GM12878 (cell line): ENCODE data around the gene SNRPD2. TPM values are rescaled to one million over a fixed set of nuclear protein-coding genes. Genes with fewer than 3 reads are reported as not detected.

Experiments used
- ATAC-seq: fragments of 200-7000 bp; cut with Tn5 transposase; 3 replicates; pipeline ENCODE4 v1.9.1; 2020; ENCODE audit warnings: mild to moderate bottlenecking, moderate library complexity
- BruUV-seq: library from RNA; stranded (reverse); fragments of 400-500 nt; replicated peaks from 2 replicates; lab custom pipeline; 2021; lab: Mats Ljungman, UMichigan
- CTCF ChIA-PET: fragments of 300-600 bp; sonication (Branson Sonifier 250); formaldehyde crosslinking; extraction: SDS; loops from one replicate; lab custom pipeline; 2021; ENCODE audit warnings: inconsistent platforms; lab: Yijun Ruan, JAX
- POLR2A ChIA-PET: fragments of 350-600 bp; formaldehyde crosslinking; extraction: SDS; loops from one replicate; lab custom pipeline; 2021; ENCODE audit warnings: inconsistent platforms; lab: Charles Lee
- RAD21 ChIA-PET: fragments of 300-600 bp; sonication (Branson Sonifier 250); formaldehyde crosslinking; loops from one replicate; lab custom pipeline; 2023; ENCODE audit warnings: antibody characterized with exemption; ENCODE audit not compliant: unreplicated experiment; lab: Charles Lee
- SMC1A ChIA-PET: fragments of 300-600 bp; sonication (Branson Sonifier 250); formaldehyde crosslinking; loops from one replicate; lab custom pipeline; 2023; ENCODE audit not compliant: unreplicated experiment, uncharacterized antibody; lab: Charles Lee
- DNase-seq: peaks from one replicate; pipeline ENCODE4 v3.0.0-alpha.2; 2011; ENCODE audit warnings: low read depth, low spot score
- FAIRE-seq: peaks from 3 replicates; lab custom pipeline; 2011; peaks lifted over from hg19 to GRCh38; lab: Jason Lieb, UNC
- H2AFZ ChIP-seq: 2 replicates; pipeline ENCODE4 v1.6.0; 2011; ENCODE audit warnings: low read depth, low read length, control low read depth; ENCODE audit not compliant: control insufficient read depth
- H3K27ac ChIP-seq: 2 replicates; pipeline ENCODE4 v1.5.1; 2011; ENCODE audit warnings: control low read depth; ENCODE audit not compliant: control insufficient read depth, insufficient read depth
- H3K27me3 ChIP-seq, 2 experiments: replicated peaks in 1 of 2; 2 replicates each; pipeline versions ENCODE4 v1.6.0 to v1.6.1; 2011; ENCODE audit warnings: low read length in 1 of 2; ENCODE audit not compliant: control insufficient read depth in 2 of 2, insufficient read depth in 2 of 2
- H3K36me3 ChIP-seq, 2 experiments: 2 replicates each; pipeline ENCODE4 v1.5.1; 2011; ENCODE audit warnings: low read length in 1 of 2; ENCODE audit not compliant: control insufficient read depth in 2 of 2, insufficient read depth in 2 of 2
- H3K4me1 ChIP-seq: 2 replicates; pipeline ENCODE4 v1.6.1; 2011; ENCODE audit warnings: mild to moderate bottlenecking, low read length, moderate library complexity, mixed read lengths; ENCODE audit not compliant: control insufficient read depth, insufficient read depth
- H3K4me2 ChIP-seq: 2 replicates; pipeline ENCODE4 v1.6.0; 2011; ENCODE audit warnings: control low read depth; ENCODE audit not compliant: control insufficient read depth, insufficient read depth
- H3K4me3 ChIP-seq: fragments of 200-600 bp; sonication (generic); 2 replicates; pipeline ENCODE4 v1.5.1; 2016
- H3K79me2 ChIP-seq: 2 replicates; pipeline ENCODE4 v1.6.0; 2011; ENCODE audit warnings: low read length; ENCODE audit not compliant: control insufficient read depth, insufficient read depth
- H3K9ac ChIP-seq: 2 replicates; pipeline ENCODE4 v1.8.0; 2011; ENCODE audit warnings: low read length, control low read depth, mixed read lengths; ENCODE audit not compliant: control insufficient read depth, insufficient read depth
- H3K9me3 ChIP-seq: replicated peaks from 3 replicates; pipeline ENCODE4 v1.5.1; 2011; ENCODE audit warnings: mild to moderate bottlenecking, low read length; ENCODE audit not compliant: control insufficient read depth, insufficient read depth
- H4K20me1 ChIP-seq: 2 replicates; pipeline ENCODE4 v1.6.0; 2011; ENCODE audit not compliant: control insufficient read depth, insufficient read depth
- BCL11A ChIP-seq: IDR thresholded peaks from 2 replicates; pipeline ENCODE4 v1.6.1; 2011; ENCODE audit warnings: low read depth, low read length
- ETV6 ChIP-seq, 2 experiments: fragments of 450-650 bp in 1 of 2; IDR thresholded peaks in 1 of 2; conservative IDR thresholded peaks in 1 of 2; 2 replicates each; pipeline ENCODE4 v1.6.1; 2014; ENCODE audit warnings: antibody characterized with exemption in 1 of 2, borderline replicate concordance in 1 of 2, low read depth in 1 of 2, mild to moderate bottlenecking in 1 of 2, moderate library complexity in 1 of 2
- FOS ChIP-seq: IDR thresholded peaks from 3 replicates; pipeline ENCODE4 v1.6.1; 2011; ENCODE audit warnings: borderline replicate concordance; ENCODE audit not compliant: insufficient read length; ENCODE audit errors: extremely low read depth
- IRF4 ChIP-seq: IDR thresholded peaks from 2 replicates; pipeline ENCODE4 v1.6.1; 2011; ENCODE audit warnings: low read depth, low read length
- LARP7 ChIP-seq: fragments of 450-650 bp; IDR thresholded peaks from 2 replicates; pipeline ENCODE4 v1.6.1; 2017; ENCODE audit warnings: mild to moderate bottlenecking
- MYB ChIP-seq: fragments of 150-350 bp; IDR thresholded peaks from 2 replicates; pipeline ENCODE4 v1.6.1; 2014; ENCODE audit warnings: mild to moderate bottlenecking, low read depth, low read length, borderline replicate concordance
- NR2C2 ChIP-seq: IDR thresholded peaks from 2 replicates; pipeline ENCODE4 v1.6.1; 2011; ENCODE audit warnings: borderline replicate concordance, low read depth; ENCODE audit not compliant: control insufficient read depth, insufficient read length
- NR2F1 ChIP-seq: fragments of 450-650 bp; conservative IDR thresholded peaks from 2 replicates; pipeline ENCODE4 v1.6.1; 2017; ENCODE audit warnings: mild to moderate bottlenecking
- POU2F2 ChIP-seq: IDR thresholded peaks from 3 replicates; pipeline ENCODE4 v1.6.1; 2011; ENCODE audit warnings: low read depth, mild to moderate bottlenecking, low read length, borderline replicate concordance
- SMARCA5 ChIP-seq: fragments of 450-650 bp; IDR thresholded peaks from 2 replicates; pipeline ENCODE4 v1.6.1; 2017; ENCODE audit warnings: mild to moderate bottlenecking
- SREBF2 ChIP-seq: IDR thresholded peaks from 2 replicates; pipeline ENCODE4 v1.6.1; 2012; ENCODE audit warnings: mild to moderate bottlenecking, low read length
- SRF ChIP-seq, 2 experiments: IDR thresholded peaks; 2 replicates each; pipeline ENCODE4 v1.6.1; 2011; ENCODE audit warnings: low read depth in 2 of 2, low read length in 2 of 2, mild to moderate bottlenecking in 1 of 2, moderate library complexity in 1 of 2
- TARDBP ChIP-seq: IDR thresholded peaks from 2 replicates; pipeline ENCODE4 v1.6.1; 2016; ENCODE audit warnings: borderline replicate concordance
- TCF7 ChIP-seq: IDR thresholded peaks from 2 replicates; pipeline ENCODE4 v1.6.1; 2014; ENCODE audit warnings: antibody characterized with exemption, borderline replicate concordance
- WRNIP1 ChIP-seq: IDR thresholded peaks from 2 replicates; pipeline ENCODE4 v1.6.1; 2011; ENCODE audit warnings: low read depth, low read length, improper control_type of control experiment, borderline replicate concordance
- ZNF24 ChIP-seq: fragments of 450-650 bp; IDR thresholded peaks from 2 replicates; pipeline ENCODE4 v1.6.1; 2017; ENCODE audit warnings: antibody characterized with exemption, mild to moderate bottlenecking
- ZNF274 ChIP-seq: IDR thresholded peaks from one replicate; pipeline ENCODE4 v1.8.0; 2011; ENCODE audit not compliant: insufficient read length, insufficient read depth
- WGBS: methylation state at CpG from one replicate; pipeline ENCODE4 v1.1.6; 2016; ENCODE audit warnings: low lambda C conversion rate; ENCODE audit not compliant: insufficient replicate concordance, insufficient coverage; ENCODE audit errors: missing lambda C conversion rate; 5-methylcytosine and 5-hydroxymethylcytosine counted together
- in situ Hi-C: fragments of 300-500 bp; cut with MboI; formaldehyde crosslinking; loops from 9 replicates; pipeline ENCODE4 v1.14.3; 2018; ENCODE audit warnings: mixed read lengths
- intact Hi-C: fragments of 100-400 bp; cut with micrococcal nuclease; formaldehyde crosslinking; loops from one replicate; pipeline ENCODE4 v1.14.2; 2022; ENCODE audit not compliant: unreplicated experiment
- polyA plus RNA-seq, 11 experiments: library from polyadenylated mRNA; depleted of rRNA in 4 of 11; unstranded in 6 of 11; stranded (reverse) in 5 of 11; fragments of >200 nt; fragmentation: Nextera tagmentation in 4 of 11; fragmentation: Illumina TruSeq in 1 of 11; extraction: Ambion mirVana in 4 of 11; extraction: Trizol in 1 of 11; gene quantifications; 1 replicate in 1 of 11; 2 replicates in 10 of 11; pipeline versions ENCODE4 v1.2.1 to v1.2.3, GENCODE V29; 2011 to 2016; ENCODE audit warnings: inconsistent platforms in 2 of 11, missing spikeins in 2 of 11, low read depth in 1 of 11
- total RNA-seq, 4 experiments: library from RNA; depleted of rRNA in 3 of 4; stranded (reverse); fragments of >200 nt in 3 of 4; fragmentation: Illumina TruSeq in 1 of 4; extraction: Trizol in 1 of 4; gene quantifications; 2 replicates each; pipeline versions ENCODE4 v1.2.1 to v1.2.3, GENCODE V29; 2013 to 2021
- TF ChIP-seq, protein P1 (sequence below): IDR thresholded peaks from 2 replicates; pipeline ENCODE4 v1.6.1; 2012; ENCODE audit warnings: low read length, inconsistent platforms
- TF ChIP-seq, protein P2 (sequence below): fragments of 450-650 bp; conservative IDR thresholded peaks from 2 replicates; pipeline ENCODE4 v1.6.1; 2017; ENCODE audit warnings: mild to moderate bottlenecking, moderate library complexity

SNRPD2 gene
- total and polyA plus RNA-seq, 10 of the 15 experiments (the other 5 are each of a cell fraction or from before 2014, with no cell fraction given) = 526 to 3,621 (median 951) TPM

DNA sequence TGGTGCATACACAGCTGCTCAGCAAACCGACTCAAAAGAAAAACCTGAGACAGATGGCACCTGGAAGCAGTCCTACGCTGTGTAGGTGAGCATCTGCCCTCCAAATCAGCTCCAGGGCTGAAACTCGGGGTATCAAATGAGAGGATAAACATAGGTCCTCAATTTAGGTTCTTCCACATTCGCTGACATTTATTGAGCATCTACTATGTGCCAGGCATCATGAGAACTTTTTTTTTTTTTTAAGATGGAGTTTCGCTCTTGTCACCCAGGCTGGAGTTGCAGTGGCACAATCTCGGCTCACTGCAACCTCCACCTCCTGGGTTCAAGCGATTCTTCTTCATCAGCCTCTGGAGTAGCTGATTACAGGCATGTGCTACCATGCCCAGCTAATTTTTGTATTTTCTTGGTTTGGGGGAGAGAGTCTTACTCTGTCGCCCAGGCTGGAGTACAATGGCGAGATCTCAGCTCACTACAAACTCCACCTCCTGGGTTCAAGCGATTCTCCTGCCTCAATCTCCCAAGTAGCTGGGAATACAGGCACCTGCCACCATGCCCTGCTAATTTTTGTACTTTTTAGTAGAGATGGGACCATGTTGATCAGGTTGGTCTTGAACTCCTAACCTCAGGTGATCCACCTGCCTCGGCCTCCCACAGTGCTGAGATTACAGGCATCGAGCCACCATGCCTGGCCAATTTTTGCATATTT, 14.1 kb upstream of the SNRPD2 start:
- intact Hi-C loops = loop anchor here (1.0 kb wide), 1 partner anchor 24 kb away; the partner anchor contains the start of gene FBXO46
- no peak for DNase-seq
- Histone ChIP-seq H3K27ac (peak overlapping the region; percentile 82), H2AFZ (no peak overlapping the region), H3K4me1 (peaks cover 19% of the 10 kb centered on the region), H3K36me3 (peaks cover 2 to 6% of the 10 kb centered on the region in 2 experiments; a peak in 3 of 4 replicates), H3K4me3 (no peak overlapping the region), H3K4me2 (peak overlapping the region; percentile 45; the same call in 1 of the 2 replicates), H3K9me3 (no peaks in the 10 kb centered on the region), H3K9ac (no peak overlapping the region), H4K20me1 (no peaks in the 10 kb centered on the region), H3K79me2 (peaks cover 2% of the 10 kb centered on the region), H3K27me3 (no peaks in the 10 kb centered on the region)
- in situ Hi-C loops = no loop called here
- FAIRE-seq = no peak
- ChIA-PET POLR2A (interaction anchor here (0.6 to 3.5 kb wide), 8 partner anchors 9 to 211 kb away, joined by 3 to 49 read pairs (median 6); partner anchors contain the start of genes EML2, FBXO46, GIPR and QPCTL), CTCF (interaction anchor here (0.9 to 6.1 kb wide), 9 partner anchors 9 to 261 kb away, joined by 3 to 73 read pairs (median 3); partner anchors contain the start of genes GIPR, QPCTL and SNRPD2), RAD21 (interaction anchor here (1.1 to 4.2 kb wide), 8 partner anchors 12 to 93 kb away, joined by 3 to 25 read pairs (median 12); partner anchors contain the start of genes FBXO46, QPCTL, SIX5 and SNRPD2), SMC1A (interaction anchor here (3.8 to 6.0 kb wide), 3 partner anchors 11 to 25 kb away, joined by 27 to 31 read pairs (median 29); partner anchors contain the start of genes FBXO46, QPCTL and SNRPD2)
- 70% methylated on average over 12 of the region's 12 CpGs for WGBS
- ATAC-seq = no peak
- BruUV-seq = no TSS peak
- no peak for TF ChIP-seq NR2C2
- TF ChIP-seq BCL11A = no peak
- no peak for TF ChIP-seq POU2F2
- TF ChIP-seq SMARCA5 = peak; percentile 94; the same call in 1 of the 2 replicates
- TF ChIP-seq, protein P1, sequence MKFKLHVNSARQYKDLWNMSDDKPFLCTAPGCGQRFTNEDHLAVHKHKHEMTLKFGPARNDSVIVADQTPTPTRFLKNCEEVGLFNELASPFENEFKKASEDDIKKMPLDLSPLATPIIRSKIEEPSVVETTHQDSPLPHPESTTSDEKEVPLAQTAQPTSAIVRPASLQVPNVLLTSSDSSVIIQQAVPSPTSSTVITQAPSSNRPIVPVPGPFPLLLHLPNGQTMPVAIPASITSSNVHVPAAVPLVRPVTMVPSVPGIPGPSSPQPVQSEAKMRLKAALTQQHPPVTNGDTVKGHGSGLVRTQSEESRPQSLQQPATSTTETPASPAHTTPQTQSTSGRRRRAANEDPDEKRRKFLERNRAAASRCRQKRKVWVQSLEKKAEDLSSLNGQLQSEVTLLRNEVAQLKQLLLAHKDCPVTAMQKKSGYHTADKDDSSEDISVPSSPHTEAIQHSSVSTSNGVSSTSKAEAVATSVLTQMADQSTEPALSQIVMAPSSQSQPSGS = no peak
- TF ChIP-seq FOS = no peak
- no peak for TF ChIP-seq ETV6 (conservative IDR thresholded peaks at IDR 0.05 in 1 of 2, IDR thresholded peaks at IDR 0.05 in 1 of 2; ENCODE audit: borderline replicate concordance in 1 of 2, low read depth in 1 of 2)
- TF ChIP-seq SRF (IDR thresholded peaks at IDR 0.05; ENCODE audit: low read depth in 2 of 2, low read length in 2 of 2) = no peak
- TF ChIP-seq IRF4 = no peak
- TF ChIP-seq MYB = no peak
- TF ChIP-seq ZNF24 = no peak
- TF ChIP-seq ZNF274 = no peak
- no peak for TF ChIP-seq TARDBP
- no peak for TF ChIP-seq TCF7
- no peak for TF ChIP-seq WRNIP1
- TF ChIP-seq, protein P2, sequence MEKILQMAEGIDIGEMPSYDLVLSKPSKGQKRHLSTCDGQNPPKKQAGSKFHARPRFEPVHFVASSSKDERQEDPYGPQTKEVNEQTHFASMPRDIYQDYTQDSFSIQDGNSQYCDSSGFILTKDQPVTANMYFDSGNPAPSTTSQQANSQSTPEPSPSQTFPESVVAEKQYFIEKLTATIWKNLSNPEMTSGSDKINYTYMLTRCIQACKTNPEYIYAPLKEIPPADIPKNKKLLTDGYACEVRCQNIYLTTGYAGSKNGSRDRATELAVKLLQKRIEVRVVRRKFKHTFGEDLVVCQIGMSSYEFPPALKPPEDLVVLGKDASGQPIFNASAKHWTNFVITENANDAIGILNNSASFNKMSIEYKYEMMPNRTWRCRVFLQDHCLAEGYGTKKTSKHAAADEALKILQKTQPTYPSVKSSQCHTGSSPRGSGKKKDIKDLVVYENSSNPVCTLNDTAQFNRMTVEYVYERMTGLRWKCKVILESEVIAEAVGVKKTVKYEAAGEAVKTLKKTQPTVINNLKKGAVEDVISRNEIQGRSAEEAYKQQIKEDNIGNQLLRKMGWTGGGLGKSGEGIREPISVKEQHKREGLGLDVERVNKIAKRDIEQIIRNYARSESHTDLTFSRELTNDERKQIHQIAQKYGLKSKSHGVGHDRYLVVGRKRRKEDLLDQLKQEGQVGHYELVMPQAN = peak; percentile 78
- TF ChIP-seq NR2F1 = no peak
- no peak for TF ChIP-seq SREBF2
- 0 out of 2 replicates have a peak, but pooled peaks have one; percentile 15 for TF ChIP-seq LARP7
